GM12878 (cell line): ENCODE data around the gene RPL29. TPM values are rescaled to one million over a fixed set of nuclear protein-coding genes. Genes with fewer than 3 reads are reported as not detected.

Experiments used
- ATAC-seq: fragments of 200-7000 bp; cut with Tn5 transposase; 3 replicates; pipeline ENCODE4 v1.9.1; 2020; ENCODE audit warnings: mild to moderate bottlenecking, moderate library complexity
- BruUV-seq: library from RNA; stranded (reverse); fragments of 400-500 nt; replicated peaks from 2 replicates; lab custom pipeline; 2021; lab: Mats Ljungman, UMichigan
- CTCF ChIA-PET: fragments of 300-600 bp; sonication (Branson Sonifier 250); formaldehyde crosslinking; extraction: SDS; loops from one replicate; lab custom pipeline; 2021; ENCODE audit warnings: inconsistent platforms; lab: Yijun Ruan, JAX
- POLR2A ChIA-PET: fragments of 350-600 bp; formaldehyde crosslinking; extraction: SDS; loops from one replicate; lab custom pipeline; 2021; ENCODE audit warnings: inconsistent platforms; lab: Charles Lee
- RAD21 ChIA-PET: fragments of 300-600 bp; sonication (Branson Sonifier 250); formaldehyde crosslinking; loops from one replicate; lab custom pipeline; 2023; ENCODE audit warnings: antibody characterized with exemption; ENCODE audit not compliant: unreplicated experiment; lab: Charles Lee
- SMC1A ChIA-PET: fragments of 300-600 bp; sonication (Branson Sonifier 250); formaldehyde crosslinking; loops from one replicate; lab custom pipeline; 2023; ENCODE audit not compliant: unreplicated experiment, uncharacterized antibody; lab: Charles Lee
- DNase-seq: peaks from one replicate; pipeline ENCODE4 v3.0.0-alpha.2; 2011; ENCODE audit warnings: low read depth, low spot score
- FAIRE-seq: peaks from 3 replicates; lab custom pipeline; 2011; peaks lifted over from hg19 to GRCh38; lab: Jason Lieb, UNC
- H2AFZ ChIP-seq: 2 replicates; pipeline ENCODE4 v1.6.0; 2011; ENCODE audit warnings: low read depth, low read length, control low read depth; ENCODE audit not compliant: control insufficient read depth
- H3K27ac ChIP-seq: 2 replicates; pipeline ENCODE4 v1.5.1; 2011; ENCODE audit warnings: control low read depth; ENCODE audit not compliant: control insufficient read depth, insufficient read depth
- H3K27me3 ChIP-seq, 2 experiments: replicated peaks in 1 of 2; 2 replicates each; pipeline versions ENCODE4 v1.6.0 to v1.6.1; 2011; ENCODE audit warnings: low read length in 1 of 2; ENCODE audit not compliant: control insufficient read depth in 2 of 2, insufficient read depth in 2 of 2
- H3K36me3 ChIP-seq, 2 experiments: 2 replicates each; pipeline ENCODE4 v1.5.1; 2011; ENCODE audit warnings: low read length in 1 of 2; ENCODE audit not compliant: control insufficient read depth in 2 of 2, insufficient read depth in 2 of 2
- H3K4me1 ChIP-seq: 2 replicates; pipeline ENCODE4 v1.6.1; 2011; ENCODE audit warnings: mild to moderate bottlenecking, low read length, moderate library complexity, mixed read lengths; ENCODE audit not compliant: control insufficient read depth, insufficient read depth
- H3K4me2 ChIP-seq: 2 replicates; pipeline ENCODE4 v1.6.0; 2011; ENCODE audit warnings: control low read depth; ENCODE audit not compliant: control insufficient read depth, insufficient read depth
- H3K4me3 ChIP-seq: fragments of 200-600 bp; sonication (generic); 2 replicates; pipeline ENCODE4 v1.5.1; 2016
- H3K79me2 ChIP-seq: 2 replicates; pipeline ENCODE4 v1.6.0; 2011; ENCODE audit warnings: low read length; ENCODE audit not compliant: control insufficient read depth, insufficient read depth
- H3K9ac ChIP-seq: 2 replicates; pipeline ENCODE4 v1.8.0; 2011; ENCODE audit warnings: low read length, control low read depth, mixed read lengths; ENCODE audit not compliant: control insufficient read depth, insufficient read depth
- H3K9me3 ChIP-seq: replicated peaks from 3 replicates; pipeline ENCODE4 v1.5.1; 2011; ENCODE audit warnings: mild to moderate bottlenecking, low read length; ENCODE audit not compliant: control insufficient read depth, insufficient read depth
- H4K20me1 ChIP-seq: 2 replicates; pipeline ENCODE4 v1.6.0; 2011; ENCODE audit not compliant: control insufficient read depth, insufficient read depth
- BACH1 ChIP-seq: fragments of 450-650 bp; IDR thresholded peaks from 2 replicates; pipeline ENCODE4 v1.6.1; 2017; ENCODE audit warnings: mild to moderate bottlenecking, borderline replicate concordance
- FOS ChIP-seq: IDR thresholded peaks from 3 replicates; pipeline ENCODE4 v1.6.1; 2011; ENCODE audit warnings: borderline replicate concordance; ENCODE audit not compliant: insufficient read length; ENCODE audit errors: extremely low read depth
- HCFC1 ChIP-seq: fragments of 150-350 bp; IDR thresholded peaks from 2 replicates; pipeline ENCODE4 v1.6.1; 2014; ENCODE audit warnings: low read length
- KAT2A ChIP-seq: conservative IDR thresholded peaks from 2 replicates; pipeline ENCODE4 v1.6.1; 2011; ENCODE audit warnings: low read depth, low read length; ENCODE audit not compliant: control insufficient read depth
- MAX ChIP-seq: IDR thresholded peaks from 2 replicates; pipeline ENCODE4 v1.6.1; 2012; ENCODE audit warnings: low read depth, low read length, improper control_type of control experiment
- MTA2 ChIP-seq: fragments of 450-650 bp; IDR thresholded peaks from 2 replicates; pipeline ENCODE4 v1.6.1; 2016; ENCODE audit warnings: low read depth, mild to moderate bottlenecking, moderate library complexity
- PAX8 ChIP-seq: fragments of 450-650 bp; IDR thresholded peaks from 2 replicates; pipeline ENCODE4 v1.6.1; 2017; ENCODE audit warnings: mild to moderate bottlenecking, moderate library complexity
- POLR2AphosphoS5 ChIP-seq: IDR thresholded peaks from 2 replicates; pipeline ENCODE4 v1.6.1; 2011; ENCODE audit warnings: mild to moderate bottlenecking, low read length, inconsistent platforms
- RBBP5 ChIP-seq: fragments of 200-600 bp; sonication (generic); conservative IDR thresholded peaks from 2 replicates; pipeline ENCODE4 v1.6.1; 2016
- RELA ChIP-seq: fragments of 450-650 bp; IDR thresholded peaks from 2 replicates; pipeline ENCODE4 v1.8.0; 2014; ENCODE audit warnings: borderline replicate concordance; ENCODE audit not compliant: partially characterized antibody
- REST ChIP-seq: IDR thresholded peaks from 2 replicates; pipeline ENCODE4 v1.6.1; 2012; ENCODE audit warnings: mild to moderate bottlenecking, low read depth, low read length
- SMC3 ChIP-seq: IDR thresholded peaks from 2 replicates; pipeline ENCODE4 v1.6.1; 2011; ENCODE audit warnings: low read length, improper control_type of control experiment, borderline replicate concordance
- SPI1 ChIP-seq: IDR thresholded peaks from 2 replicates; pipeline ENCODE4 v1.6.1; 2011; ENCODE audit warnings: low read depth, mild to moderate bottlenecking, low read length, moderate library complexity, borderline replicate concordance; ENCODE audit not compliant: insufficient read depth
- SREBF2 ChIP-seq: IDR thresholded peaks from 2 replicates; pipeline ENCODE4 v1.6.1; 2012; ENCODE audit warnings: mild to moderate bottlenecking, low read length
- TCF3 ChIP-seq: IDR thresholded peaks from 2 replicates; pipeline ENCODE4 v1.6.1; 2012; ENCODE audit warnings: low read depth, mild to moderate bottlenecking, low read length, borderline replicate concordance; ENCODE audit not compliant: insufficient read depth
- USF1 ChIP-seq: IDR thresholded peaks from 2 replicates; pipeline ENCODE4 v1.6.1; 2011; ENCODE audit warnings: borderline replicate concordance, low read depth, mild to moderate bottlenecking, moderate library complexity, mixed read lengths, low read length; ENCODE audit not compliant: insufficient read depth; ENCODE audit errors: extremely low read length
- ZNF384 ChIP-seq: IDR thresholded peaks from 2 replicates; pipeline ENCODE4 v1.6.1; 2012; ENCODE audit warnings: low read depth, mild to moderate bottlenecking, low read length, improper control_type of control experiment, borderline replicate concordance
- ZZZ3 ChIP-seq: IDR thresholded peaks from 2 replicates; pipeline ENCODE4 v1.6.1; 2011; ENCODE audit warnings: low read depth; ENCODE audit not compliant: control insufficient read depth, insufficient read length
- WGBS: methylation state at CpG from one replicate; pipeline ENCODE4 v1.1.6; 2016; ENCODE audit warnings: low lambda C conversion rate; ENCODE audit not compliant: insufficient replicate concordance, insufficient coverage; ENCODE audit errors: missing lambda C conversion rate; 5-methylcytosine and 5-hydroxymethylcytosine counted together
- in situ Hi-C: fragments of 300-500 bp; cut with MboI; formaldehyde crosslinking; loops from 9 replicates; pipeline ENCODE4 v1.14.3; 2018; ENCODE audit warnings: mixed read lengths
- intact Hi-C: fragments of 100-400 bp; cut with micrococcal nuclease; formaldehyde crosslinking; loops from one replicate; pipeline ENCODE4 v1.14.2; 2022; ENCODE audit not compliant: unreplicated experiment
- polyA plus RNA-seq, 11 experiments: library from polyadenylated mRNA; depleted of rRNA in 4 of 11; unstranded in 6 of 11; stranded (reverse) in 5 of 11; fragments of >200 nt; fragmentation: Nextera tagmentation in 4 of 11; fragmentation: Illumina TruSeq in 1 of 11; extraction: Ambion mirVana in 4 of 11; extraction: Trizol in 1 of 11; gene quantifications; 1 replicate in 1 of 11; 2 replicates in 10 of 11; pipeline versions ENCODE4 v1.2.1 to v1.2.3, GENCODE V29; 2011 to 2016; ENCODE audit warnings: inconsistent platforms in 2 of 11, missing spikeins in 2 of 11, low read depth in 1 of 11
- total RNA-seq, 4 experiments: library from RNA; depleted of rRNA in 3 of 4; stranded (reverse); fragments of >200 nt in 3 of 4; fragmentation: Illumina TruSeq in 1 of 4; extraction: Trizol in 1 of 4; gene quantifications; 2 replicates each; pipeline versions ENCODE4 v1.2.1 to v1.2.3, GENCODE V29; 2013 to 2021

RPL29 gene
- total and polyA plus RNA-seq, 10 of the 15 experiments (the other 5 are each of a cell fraction or from before 2014, with no cell fraction given), result 1,053 to 2,477 (median 1,657) TPM

GRCh38 chr3:51964521-51964920 lies 31.2 kb downstream of the RPL29 start:
- no TSS peak for BruUV-seq
- Histone ChIP-seq H3K4me1 (peaks cover 6% of the 10 kb centered on the region; the same call in 1 of the 2 replicates), H2AFZ (no peak overlapping the region), H3K4me3 (no peak overlapping the region), H3K36me3 (no peaks in the 10 kb centered on the region), H3K27me3 (no peaks in the 10 kb centered on the region; a peak in 2 of 4 replicates), H3K79me2 (no peaks in the 10 kb centered on the region), H3K9ac (no peak overlapping the region), H3K27ac (no peak overlapping the region), H3K9me3 (no peaks in the 10 kb centered on the region), H4K20me1 (no peaks in the 10 kb centered on the region), H3K4me2 (no peak overlapping the region)
- ChIA-PET RAD21 (no interaction called here), CTCF (interaction anchor here (1.3 to 1.5 kb wide), 2 partner anchors 9 to 23 kb away, joined by 4 to 6 read pairs; partner anchors contain the start of genes ABHD14B and RRP9), SMC1A (interaction anchor here (1.2 to 1.5 kb wide), 2 partner anchors 11 to 14 kb away, joined by 3 to 4 read pairs; partner anchors contain the start of gene ABHD14A), POLR2A (no interaction called here)
- no peak for TF ChIP-seq PAX8
- no peak for TF ChIP-seq MTA2
- no peak for TF ChIP-seq HCFC1
- no peak for TF ChIP-seq REST
- no peak for TF ChIP-seq BACH1
- TF ChIP-seq SPI1, result no peak
- TF ChIP-seq POLR2AphosphoS5, result no peak
- no peak for TF ChIP-seq RELA
- TF ChIP-seq KAT2A, result no peak
- TF ChIP-seq ZZZ3, result no peak
- no peak for TF ChIP-seq SREBF2
- no peak for TF ChIP-seq ZNF384
- no peak for TF ChIP-seq FOS
- TF ChIP-seq RBBP5, result no peak
- no peak for TF ChIP-seq USF1
- TF ChIP-seq SMC3, result no peak
- TF ChIP-seq TCF3, result no peak
- no peak for TF ChIP-seq MAX
- FAIRE-seq (no peak), DNase-seq (no peak), ATAC-seq (no peak)
- intact Hi-C loops, result no loop called here
- in situ Hi-C loops, result no loop called here
- 43% methylated on average over 4 of the region's 4 CpGs for WGBS
